HL-60 (cell line): Measurements from ENCODE around the gene SHFL.

Experiments
- CTCF ChIP-seq: IDR thresholded peaks from one replicate; pipeline ENCODE4 v1.5.1; 2011; ENCODE audit warnings: low read length, control low read depth, inconsistent platforms; ENCODE audit not compliant: insufficient read depth
- GABPA ChIP-seq: IDR thresholded peaks from 2 replicates; pipeline ENCODE4 v1.6.1; 2012; ENCODE audit warnings: low read depth
- POLR2AphosphoS5 ChIP-seq: IDR thresholded peaks from 2 replicates; pipeline ENCODE4 v1.6.1; 2012; ENCODE audit warnings: low read depth
- REST ChIP-seq: IDR thresholded peaks from 2 replicates; pipeline ENCODE4 v1.6.1; 2012; ENCODE audit warnings: low read depth; ENCODE audit not compliant: insufficient replicate concordance

GRCh38 chr19:10120538-10121189 lies 34.5 kb downstream of the SHFL start:
- no peak for TF ChIP-seq POLR2AphosphoS5
- no peak for TF ChIP-seq CTCF
- TF ChIP-seq REST: no peak
- no peak for TF ChIP-seq GABPA
